RPMI8226 (cell line): ENCODE measurements around the gene EIPR1.
"Not testable (repeated sequence)": the region's sequence is repeated elsewhere in the genome, so short reads cannot be mapped to it uniquely, and the experiment has no call there.

ENCODE experiments used
- DNase-seq: peaks from one replicate; pipeline ENCODE4 v3.0.0-alpha.2; 2015

Gene EIPR1

GRCh38 chr2:3283876-3284656 lies 93.6 kb downstream of the EIPR1 start:
- DNase-seq, result not testable (repeated sequence)

- no peak for DNase-seq
Measured at GRCh38 chr2:3283206-3283605, 94.4 kb downstream of the EIPR1 start.

GRCh38 chr2:3282056-3282998 lies 95.3 kb downstream of the EIPR1 start:
- DNase-seq, result no peak

- no peak for DNase-seq
Measured at GRCh38 chr2:3280683-3281520, 96.7 kb downstream of the EIPR1 start.

GRCh38 chr2:3280197-3280596 lies 97.4 kb downstream of the EIPR1 start:
- no peak for DNase-seq

- no peak for DNase-seq
Measured at GRCh38 chr2:3279236-3279960, 98.2 kb downstream of the EIPR1 start.

- DNase-seq, result no peak
Measured at GRCh38 chr2:3278521-3279218, 98.9 kb downstream of the EIPR1 start.

GRCh38 chr2:3277748-3278520 lies 99.7 kb downstream of the EIPR1 start:
- no peak for DNase-seq

- DNase-seq, result no peak
Measured at GRCh38 chr2:3277050-3277747, 100.4 kb downstream of the EIPR1 start.

GRCh38 chr2:3272761-3273160 lies 104.9 kb downstream of the EIPR1 start:
- DNase-seq, result no peak

GRCh38 chr2:3270095-3270478 lies 107.5 kb downstream of the EIPR1 start:
- DNase-seq, result no peak

GRCh38 chr2:3269425-3270094 lies 108.1 kb downstream of the EIPR1 start:
- no peak for DNase-seq

GRCh38 chr2:3268705-3269029 lies 109.0 kb downstream of the EIPR1 start:
- no peak for DNase-seq

- DNase-seq, result no peak
Measured at GRCh38 chr2:3267869-3268704, 109.5 kb downstream of the EIPR1 start.

GRCh38 chr2:3266925-3267867 lies 110.4 kb downstream of the EIPR1 start:
- no peak for DNase-seq

- no peak for DNase-seq
Measured at GRCh38 chr2:3265981-3266924, 111.4 kb downstream of the EIPR1 start.
